ENCODE results near the gene GBA2.

- TF ChIP-seq, protein P1, sequence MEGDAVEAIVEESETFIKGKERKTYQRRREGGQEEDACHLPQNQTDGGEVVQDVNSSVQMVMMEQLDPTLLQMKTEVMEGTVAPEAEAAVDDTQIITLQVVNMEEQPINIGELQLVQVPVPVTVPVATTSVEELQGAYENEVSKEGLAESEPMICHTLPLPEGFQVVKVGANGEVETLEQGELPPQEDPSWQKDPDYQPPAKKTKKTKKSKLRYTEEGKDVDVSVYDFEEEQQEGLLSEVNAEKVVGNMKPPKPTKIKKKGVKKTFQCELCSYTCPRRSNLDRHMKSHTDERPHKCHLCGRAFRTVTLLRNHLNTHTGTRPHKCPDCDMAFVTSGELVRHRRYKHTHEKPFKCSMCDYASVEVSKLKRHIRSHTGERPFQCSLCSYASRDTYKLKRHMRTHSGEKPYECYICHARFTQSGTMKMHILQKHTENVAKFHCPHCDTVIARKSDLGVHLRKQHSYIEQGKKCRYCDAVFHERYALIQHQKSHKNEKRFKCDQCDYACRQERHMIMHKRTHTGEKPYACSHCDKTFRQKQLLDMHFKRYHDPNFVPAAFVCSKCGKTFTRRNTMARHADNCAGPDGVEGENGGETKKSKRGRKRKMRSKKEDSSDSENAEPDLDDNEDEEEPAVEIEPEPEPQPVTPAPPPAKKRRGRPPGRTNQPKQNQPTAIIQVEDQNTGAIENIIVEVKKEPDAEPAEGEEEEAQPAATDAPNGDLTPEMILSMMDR (IDR thresholded peaks at IDR 0.05; ENCODE audit: insufficient read depth, low read length), result no peak
- TF ChIP-seq POLR2AphosphoS5 (IDR thresholded peaks at IDR 0.05; ENCODE audit: low read depth) (no peak), REST (IDR thresholded peaks at IDR 0.05; ENCODE audit: insufficient replicate concordance, low read depth) (no peak), GABPA (IDR thresholded peaks at IDR 0.05; ENCODE audit: low read depth) (no peak), SPI1 (IDR thresholded peaks at IDR 0.05; ENCODE audit: borderline replicate concordance, low read depth) (no peak)
Observed at GRCh38 chr9:35771075-35771433, 22.0 kb upstream of the GBA2 start.
